Subcutaneous abdominal adipose tissue (tissue), 5 donors: ENCODE results near the gene NFIB.

Experiments used
- H3K27ac ChIP-seq: one replicate; pipeline ENCODE4 v1.7.0; 2013; ENCODE audit warnings: low read depth, mild to moderate bottlenecking, inconsistent platforms, low read length, moderate library complexity
- H3K27me3 ChIP-seq, 5 donors: one replicate each; pipeline ENCODE4 v1.7.0; 2013; ENCODE audit warnings: low read length in 5 of 5, inconsistent platforms in 1 of 5; ENCODE audit not compliant: control insufficient read depth in 5 of 5, insufficient read depth in 4 of 5
- H3K36me3 ChIP-seq, 5 donors: one replicate each; pipeline ENCODE4 v1.7.0; 2013; ENCODE audit warnings: low read length in 5 of 5; ENCODE audit not compliant: control insufficient read depth in 5 of 5, insufficient read depth in 5 of 5
- H3K4me1 ChIP-seq, 5 donors: one replicate each; pipeline ENCODE4 v1.7.0; 2013; ENCODE audit warnings: low read length in 5 of 5, mild to moderate bottlenecking in 3 of 5, moderate library complexity in 1 of 5; ENCODE audit not compliant: control insufficient read depth in 5 of 5, insufficient read depth in 5 of 5
- H3K4me3 ChIP-seq, 5 donors: one replicate each; pipeline ENCODE4 v1.7.0; 2013; ENCODE audit warnings: low read length in 5 of 5, low read depth in 1 of 5
- H3K9ac ChIP-seq, 5 donors: one replicate each; pipeline ENCODE4 v1.7.0; 2013; ENCODE audit warnings: low read length in 5 of 5, mild to moderate bottlenecking in 4 of 5, moderate library complexity in 3 of 5
- H3K9me3 ChIP-seq, 5 donors: one replicate each; pipeline ENCODE4 v1.7.0; 2013; ENCODE audit warnings: low read length in 5 of 5; ENCODE audit not compliant: control insufficient read depth in 5 of 5
- donor health status: healthy.
- donor health status: healthy.
- donor health status: healthy.
- donor health status: healthy.
- donor health status: healthy.

The NFIB gene

GRCh38 chr9:14188538-14188937 is 125.4 kb downstream of the NFIB start:
- H3K4me1 ChIP-seq = peaks cover 2 to 23% (median 20%) of the 10 kb centered on the region in 5 donors
- H3K4me3 ChIP-seq = no peak overlapping the region
- no peak overlapping the region for H3K9ac ChIP-seq

GRCh38 chr9:14188011-14188410 is 125.9 kb downstream of the NFIB start:
- Histone ChIP-seq H3K27ac (peak overlapping the region; percentile 14), H3K27me3 (no peaks in the 10 kb centered on the region), H3K9ac (no peak overlapping the region), H3K9me3 (no peaks in the 10 kb centered on the region), H3K36me3 (no peaks in the 10 kb centered on the region), H3K4me1 (peaks cover 2 to 22% (median 18%) of the 10 kb centered on the region in 5 donors), H3K4me3 (no peak overlapping the region)

More at GRCh38 chr9:14188538-14188937, 125.4 kb downstream of the NFIB start:
- H3K27ac ChIP-seq = peak overlapping the region; percentile 14
- no peaks in the 10 kb centered on the region for H3K9me3 ChIP-seq
- H3K27me3 ChIP-seq = no peaks in the 10 kb centered on the region
- no peaks in the 10 kb centered on the region for H3K36me3 ChIP-seq

- Histone ChIP-seq H3K36me3 (no peaks in the 10 kb centered on the region), H3K27ac (no peak overlapping the region), H3K4me1 (peaks cover 4 to 24% (median 21%) of the 10 kb centered on the region in 5 donors), H3K9ac (no peak overlapping the region), H3K9me3 (no peaks in the 10 kb centered on the region), H3K4me3 (no peak overlapping the region), H3K27me3 (no peaks in the 10 kb centered on the region)
Measured at GRCh38 chr9:14186096-14186495, 127.8 kb downstream of the NFIB start.

- Histone ChIP-seq H3K36me3 (no peaks in the 10 kb centered on the region), H3K9ac (no peak overlapping the region), H3K27me3 (no peaks in the 10 kb centered on the region), H3K27ac (no peak overlapping the region), H3K4me1 (peaks cover 7 to 33% (median 31%) of the 10 kb centered on the region in 5 donors), H3K4me3 (no peak overlapping the region), H3K9me3 (no peaks in the 10 kb centered on the region)
Measured at GRCh38 chr9:14185016-14185415, 128.9 kb downstream of the NFIB start.

GRCh38 chr9:14183001-14183400 is 130.9 kb downstream of the NFIB start:
- no peaks in the 10 kb centered on the region for H3K36me3 ChIP-seq
- H3K9ac ChIP-seq = no peak overlapping the region
- H3K4me1 ChIP-seq = peaks cover 7 to 44% (median 34%) of the 10 kb centered on the region in 5 donors
- no peak overlapping the region for H3K27ac ChIP-seq
- H3K9me3 ChIP-seq = no peaks in the 10 kb centered on the region
- no peaks in the 10 kb centered on the region for H3K27me3 ChIP-seq
- H3K4me3 ChIP-seq = no peak overlapping the region

GRCh38 chr9:14180960-14181537 is 132.9 kb downstream of the NFIB start:
- Histone ChIP-seq H3K27ac (peak overlapping the region; percentile 72), H3K9ac (peak overlapping the region in 1 of 5 donors; percentile 56), H3K9me3 (no peaks in the 10 kb centered on the region), H3K4me1 (peaks cover 5 to 27% (median 23%) of the 10 kb centered on the region in 5 donors), H3K36me3 (no peaks in the 10 kb centered on the region), H3K27me3 (no peaks in the 10 kb centered on the region), H3K4me3 (peak overlapping the region in 4 of 5 donors; percentile 24 to 38 (median 35))

- H3K9ac ChIP-seq = peak overlapping the region in 1 of 5 donors; percentile 56
- H3K4me1 ChIP-seq = peaks cover 5 to 27% (median 24%) of the 10 kb centered on the region in 5 donors
- no peaks in the 10 kb centered on the region for H3K36me3 ChIP-seq
- peak overlapping the region; percentile 72 for H3K27ac ChIP-seq
- H3K9me3 ChIP-seq = no peaks in the 10 kb centered on the region
- H3K27me3 ChIP-seq = no peaks in the 10 kb centered on the region
- peak overlapping the region in 4 of 5 donors; percentile 24 to 38 (median 35) for H3K4me3 ChIP-seq
Measured at GRCh38 chr9:14180093-14180959, 133.6 kb downstream of the NFIB start.

GRCh38 chr9:14179449-14179848 is 134.5 kb downstream of the NFIB start:
- H3K4me1 ChIP-seq = peaks cover 5 to 27% (median 25%) of the 10 kb centered on the region in 5 donors
- H3K9ac ChIP-seq = no peak overlapping the region
- no peak overlapping the region for H3K27ac ChIP-seq

GRCh38 chr9:14175778-14176177 is 138.2 kb downstream of the NFIB start:
- Histone ChIP-seq H3K9me3 (no peaks in the 10 kb centered on the region), H3K4me3 (no peak overlapping the region), H3K4me1 (peaks cover 3 to 29% (median 15%) of the 10 kb centered on the region in 5 donors), H3K27me3 (no peaks in the 10 kb centered on the region), H3K9ac (no peak overlapping the region), H3K36me3 (no peaks in the 10 kb centered on the region), H3K27ac (peak overlapping the region; percentile 9)

More at GRCh38 chr9:14179449-14179848, 134.5 kb downstream of the NFIB start:
- H3K9me3 ChIP-seq = no peaks in the 10 kb centered on the region
- no peak overlapping the region for H3K4me3 ChIP-seq
- H3K36me3 ChIP-seq = no peaks in the 10 kb centered on the region
- H3K27me3 ChIP-seq = no peaks in the 10 kb centered on the region

GRCh38 chr9:14173713-14174112 is 140.2 kb downstream of the NFIB start:
- no peak overlapping the region for H3K9ac ChIP-seq
- peaks cover 0 to 4% (median 0%) of the 10 kb centered on the region in 5 donors for H3K36me3 ChIP-seq
- H3K27ac ChIP-seq = no peak overlapping the region
- H3K9me3 ChIP-seq = no peaks in the 10 kb centered on the region
- H3K4me3 ChIP-seq = no peak overlapping the region
- H3K27me3 ChIP-seq = no peaks in the 10 kb centered on the region
- H3K4me1 ChIP-seq = peaks cover 0 to 11% (median 2%) of the 10 kb centered on the region in 5 donors
